CD4-positive, alpha-beta T cell (primary cell): Measurements from ENCODE around the gene GRIA2. TPM values are rescaled to one million over a fixed set of nuclear protein-coding genes. Genes with fewer than 3 reads are reported as not detected.

Source experiments
- ATAC-seq: fragments of 200-7000 bp; cut with Tn5 transposase; one replicate; pipeline ENCODE4 v1.10.0; 2022; ENCODE audit warnings: mild to moderate bottlenecking; ENCODE audit not compliant: poor library complexity
- CTCF ChIA-PET: fragments of 350-600 bp; sonication (Branson Sonifier 250); formaldehyde crosslinking; loops from one replicate; lab custom pipeline; 2021; ENCODE audit warnings: antibody characterized with exemption, inconsistent platforms; lab: Charles Lee
- POLR2A ChIA-PET: fragments of 350-600 bp; sonication (Branson Sonifier 250); formaldehyde crosslinking; loops from one replicate; lab custom pipeline; 2021; ENCODE audit warnings: antibody characterized with exemption, inconsistent platforms; lab: Charles Lee
- DNase-seq, 14 experiments: peaks; one replicate each; pipeline ENCODE4 v3.0.0-alpha.2; 2013 to 2020; ENCODE audit warnings: mixed read lengths in 2 of 14
- H3K27ac ChIP-seq, 2 donors: one replicate each; pipeline versions ENCODE4 v1.5.1 to v1.7.0; 2013; ENCODE audit warnings: low read length in 2 of 2, low read depth in 1 of 2, mild to moderate bottlenecking in 1 of 2
- H3K27me3 ChIP-seq, 2 experiments: 1 replicate in 1 of 2; 2 replicates in 1 of 2; pipeline versions ENCODE4 v1.6.1 to v1.7.0; 2013; ENCODE audit warnings: low read length in 2 of 2, control low read depth in 1 of 2, mild to moderate bottlenecking in 1 of 2, moderate library complexity in 1 of 2; ENCODE audit not compliant: insufficient read depth in 2 of 2, control insufficient read depth in 1 of 2
- H3K36me3 ChIP-seq: one replicate; pipeline ENCODE4 v1.6.1; 2013; ENCODE audit warnings: low read length, control low read depth; ENCODE audit not compliant: insufficient read depth
- H3K4me1 ChIP-seq: one replicate; pipeline ENCODE4 v1.6.1; 2013; ENCODE audit warnings: low read length, control low read depth; ENCODE audit not compliant: insufficient read depth
- H3K4me3 ChIP-seq: one replicate; pipeline ENCODE4 v1.5.1; 2013; ENCODE audit warnings: mild to moderate bottlenecking, low read length, moderate library complexity
- H3K9me3 ChIP-seq, 2 experiments: 1 replicate in 1 of 2; 2 replicates in 1 of 2; pipeline versions ENCODE4 v1.6.1 to v1.7.0; 2013; ENCODE audit warnings: low read length in 2 of 2, mild to moderate bottlenecking in 2 of 2, control low read depth in 1 of 2, moderate library complexity in 1 of 2; ENCODE audit not compliant: control insufficient read depth in 1 of 2, insufficient read depth in 1 of 2
- H3K27ac Mint-ChIP-seq: one replicate; pipeline ENCODE4 v1.8.0; 2020; ENCODE audit warnings: mixed read lengths
- H3K27me3 Mint-ChIP-seq: one replicate; pipeline ENCODE4 v1.8.0; 2021; ENCODE audit warnings: mixed read lengths
- H3K36me3 Mint-ChIP-seq: one replicate; pipeline ENCODE4 v1.8.0; 2021; ENCODE audit warnings: low read depth, mixed read lengths
- H3K4me1 Mint-ChIP-seq: one replicate; pipeline ENCODE4 v1.8.0; 2021; ENCODE audit warnings: low read depth, mixed read lengths
- H3K4me3 Mint-ChIP-seq: one replicate; pipeline ENCODE4 v1.8.0; 2020; ENCODE audit warnings: mild to moderate bottlenecking, mixed read lengths
- H3K9me3 Mint-ChIP-seq: one replicate; pipeline ENCODE4 v1.8.0; 2020; ENCODE audit warnings: mixed read lengths
- CTCF ChIP-seq: fragments of 200-600 bp; IDR thresholded peaks from one replicate; pipeline ENCODE4 v1.8.0; 2022; ENCODE audit warnings: antibody characterized with exemption, mild to moderate bottlenecking
- intact Hi-C, 2 experiments: fragments of 100-400 bp; cut with DNase I in 1 of 2; cut with micrococcal nuclease in 1 of 2; formaldehyde crosslinking; loops; one replicate each; pipeline versions ENCODE4 v1.15.1 to v1.9.0; 2023 to 2025; cut with DNase I, micrococcal nuclease
- total RNA-seq, 174 experiments: library from RNA in 2 of 174; stranded (reverse) in 2 of 174; gene quantifications; one replicate each; pipeline ENCODE4 v1.2.3 and lab custom pipeline; 2021 to 2026

GRIA2 gene
- total RNA-seq, 2 experiments from 2014 or later: not detected

- ATAC-seq (no peak), DNase-seq (no peak)
- ChIA-PET CTCF (no interaction called here), POLR2A (no interaction called here)
- TF ChIP-seq CTCF: no peak
- intact Hi-C loops: no loop called here
- no peaks in the 10 kb centered on the region for H3K27me3 Mint-ChIP-seq
- H3K27me3 ChIP-seq: no peaks in the 10 kb centered on the region
- H3K4me1 Mint-ChIP-seq: no peaks in the 10 kb centered on the region
- H3K4me3 Mint-ChIP-seq: no peak overlapping the region
- H3K27ac Mint-ChIP-seq: no peak overlapping the region
- no peaks in the 10 kb centered on the region for H3K9me3 ChIP-seq
- H3K27ac ChIP-seq: no peak overlapping the region
- H3K9me3 Mint-ChIP-seq: peaks cover 6% of the 10 kb centered on the region
- H3K36me3 Mint-ChIP-seq: no peaks in the 10 kb centered on the region
- no peaks in the 10 kb centered on the region for H3K4me1 ChIP-seq
- H3K36me3 ChIP-seq: no peaks in the 10 kb centered on the region
- H3K4me3 ChIP-seq: no peak overlapping the region
These were observed 44.8 kb downstream of the GRIA2 start for GRCh38 chr4:157265281-157265680.

GRCh38 chr4:157270108-157270507 is 49.6 kb downstream of the GRIA2 start:
- CTCF ChIA-PET: no interaction called here
- H3K9me3 Mint-ChIP-seq: peaks cover 9% of the 10 kb centered on the region

GRCh38 chr4:157270552-157270951 is 50.0 kb downstream of the GRIA2 start:
- Histone ChIP-seq H3K27ac (no peak overlapping the region), H3K9me3 (peaks cover 0 to 4% of the 10 kb centered on the region in 2 experiments), H3K4me3 (no peak overlapping the region), H3K27me3 (no peaks in the 10 kb centered on the region), H3K36me3 (no peaks in the 10 kb centered on the region), H3K4me1 (no peaks in the 10 kb centered on the region)
- intact Hi-C loops: no loop called here
- ATAC-seq (no peak), DNase-seq (no peak)
- no peak for TF ChIP-seq CTCF
- Mint-ChIP-seq H3K4me1 (no peaks in the 10 kb centered on the region), H3K27ac (no peak overlapping the region), H3K9me3 (peaks cover 9% of the 10 kb centered on the region), H3K27me3 (no peaks in the 10 kb centered on the region), H3K36me3 (no peaks in the 10 kb centered on the region), H3K4me3 (no peak overlapping the region)
- ChIA-PET CTCF (no interaction called here), POLR2A (no interaction called here)

More at GRCh38 chr4:157270108-157270507, 49.6 kb downstream of the GRIA2 start:
- POLR2A ChIA-PET: no interaction called here
- Histone ChIP-seq H3K27ac (no peak overlapping the region), H3K4me1 (no peaks in the 10 kb centered on the region), H3K27me3 (no peaks in the 10 kb centered on the region), H3K9me3 (peaks cover 0 to 4% of the 10 kb centered on the region in 2 experiments), H3K4me3 (no peak overlapping the region), H3K36me3 (no peaks in the 10 kb centered on the region)
- DNase-seq: no peak
- Mint-ChIP-seq H3K36me3 (no peaks in the 10 kb centered on the region), H3K4me3 (no peak overlapping the region), H3K27ac (no peak overlapping the region), H3K4me1 (no peaks in the 10 kb centered on the region), H3K27me3 (no peaks in the 10 kb centered on the region)
- ATAC-seq: no peak
- intact Hi-C loops: no loop called here
- no peak for TF ChIP-seq CTCF
